Measurements from ENCODE around the gene PEDS1.
"Not testable (repeated sequence)": the region's sequence is repeated elsewhere in the genome, so short reads cannot be mapped to it uniquely, and the experiment has no call there.

DNA sequence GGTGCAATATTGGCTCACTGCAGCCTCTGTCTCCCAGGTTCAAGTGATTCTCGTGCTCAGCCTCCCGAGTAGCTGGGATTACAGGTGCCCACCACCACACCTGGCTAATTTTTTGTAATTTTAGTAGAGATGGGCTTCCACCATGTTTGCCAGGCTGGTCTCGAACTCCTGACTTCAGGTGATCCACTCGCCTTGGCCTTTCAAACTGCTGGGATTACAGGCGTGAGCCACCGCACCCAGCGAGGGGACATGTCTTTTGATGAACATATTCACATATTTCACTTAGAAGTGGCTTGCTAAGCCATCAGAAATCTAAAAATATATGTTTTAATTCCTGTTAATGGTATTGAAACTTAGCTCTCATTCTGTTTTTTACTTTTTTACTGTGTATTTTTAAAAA is 48.2 kb upstream of the PEDS1 start:
- TF ChIP-seq, protein P1, sequence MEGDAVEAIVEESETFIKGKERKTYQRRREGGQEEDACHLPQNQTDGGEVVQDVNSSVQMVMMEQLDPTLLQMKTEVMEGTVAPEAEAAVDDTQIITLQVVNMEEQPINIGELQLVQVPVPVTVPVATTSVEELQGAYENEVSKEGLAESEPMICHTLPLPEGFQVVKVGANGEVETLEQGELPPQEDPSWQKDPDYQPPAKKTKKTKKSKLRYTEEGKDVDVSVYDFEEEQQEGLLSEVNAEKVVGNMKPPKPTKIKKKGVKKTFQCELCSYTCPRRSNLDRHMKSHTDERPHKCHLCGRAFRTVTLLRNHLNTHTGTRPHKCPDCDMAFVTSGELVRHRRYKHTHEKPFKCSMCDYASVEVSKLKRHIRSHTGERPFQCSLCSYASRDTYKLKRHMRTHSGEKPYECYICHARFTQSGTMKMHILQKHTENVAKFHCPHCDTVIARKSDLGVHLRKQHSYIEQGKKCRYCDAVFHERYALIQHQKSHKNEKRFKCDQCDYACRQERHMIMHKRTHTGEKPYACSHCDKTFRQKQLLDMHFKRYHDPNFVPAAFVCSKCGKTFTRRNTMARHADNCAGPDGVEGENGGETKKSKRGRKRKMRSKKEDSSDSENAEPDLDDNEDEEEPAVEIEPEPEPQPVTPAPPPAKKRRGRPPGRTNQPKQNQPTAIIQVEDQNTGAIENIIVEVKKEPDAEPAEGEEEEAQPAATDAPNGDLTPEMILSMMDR (conservative IDR thresholded peaks at IDR 0.05), result not testable (repeated sequence)
- not testable (repeated sequence) for TF ChIP-seq EZH2 (IDR thresholded peaks at IDR 0.05; ENCODE audit: low read depth)

All from PC-9 (cell line).